Measurements from ENCODE around the gene SERP2.

Gene SERP2

DNA sequence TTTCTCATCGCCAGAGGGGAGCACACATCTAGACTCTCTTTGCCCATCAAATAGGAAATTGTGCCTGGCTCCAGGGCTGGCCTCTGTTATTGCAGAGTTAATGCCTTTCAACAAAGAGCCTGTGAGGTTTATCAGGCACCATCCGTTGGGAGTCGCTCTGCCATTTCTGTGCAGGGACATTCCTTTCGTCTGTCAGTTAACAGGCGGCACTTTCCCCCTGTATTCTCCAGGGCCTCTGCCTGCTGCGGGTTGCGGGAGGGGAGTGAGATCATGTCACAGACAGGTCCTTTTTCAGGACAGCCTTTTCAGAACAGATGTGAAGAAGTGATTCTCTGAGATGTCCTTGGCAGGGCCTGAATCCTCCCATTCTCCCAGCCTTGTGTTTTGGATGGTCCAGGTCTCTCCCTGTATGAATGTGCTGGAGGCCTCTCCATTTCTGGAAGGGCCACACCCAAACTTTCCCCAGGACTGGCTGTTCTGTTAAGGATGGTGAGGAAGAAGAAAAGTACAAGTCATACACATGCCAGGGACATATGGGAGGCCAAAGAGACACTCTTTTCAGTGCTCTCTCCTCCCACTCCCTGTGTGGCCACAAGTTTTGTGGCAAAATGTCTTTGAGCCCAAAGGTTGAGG, 14.9 kb downstream of the SERP2 start:
- no peak for DNase-seq (ENCODE audit: low read depth in 2 of 2)

DNA sequence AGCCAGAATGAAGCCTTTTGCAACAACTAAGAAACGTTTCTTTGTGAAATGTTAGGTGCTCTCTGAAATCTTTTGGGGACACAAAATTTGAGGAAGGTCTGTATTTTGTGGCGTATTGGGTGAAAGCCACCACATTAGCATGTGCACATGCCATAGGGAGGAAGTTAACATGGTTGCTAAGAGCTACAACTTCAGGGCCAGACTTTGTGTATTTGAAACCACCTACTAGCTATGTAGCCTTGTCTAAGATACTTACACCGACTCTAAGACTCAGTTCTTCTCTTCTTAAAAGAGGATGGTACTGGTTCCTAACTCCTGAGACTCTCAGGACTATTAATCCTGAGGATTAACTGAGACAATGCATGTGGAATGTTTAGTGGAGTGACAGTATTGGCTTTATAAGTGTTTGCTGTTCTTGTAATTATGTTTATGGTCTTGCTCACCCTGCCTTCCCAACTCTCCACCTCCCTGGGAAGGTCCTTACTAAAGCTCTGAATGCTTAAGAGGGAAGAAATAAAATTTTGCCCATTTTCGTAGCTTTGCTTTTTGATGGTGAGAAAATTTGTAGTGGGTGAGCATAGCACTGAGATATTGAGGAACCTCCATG, 15.5 kb downstream of the SERP2 start:
- no peak for DNase-seq (ENCODE audit: low read depth in 2 of 2)

DNA sequence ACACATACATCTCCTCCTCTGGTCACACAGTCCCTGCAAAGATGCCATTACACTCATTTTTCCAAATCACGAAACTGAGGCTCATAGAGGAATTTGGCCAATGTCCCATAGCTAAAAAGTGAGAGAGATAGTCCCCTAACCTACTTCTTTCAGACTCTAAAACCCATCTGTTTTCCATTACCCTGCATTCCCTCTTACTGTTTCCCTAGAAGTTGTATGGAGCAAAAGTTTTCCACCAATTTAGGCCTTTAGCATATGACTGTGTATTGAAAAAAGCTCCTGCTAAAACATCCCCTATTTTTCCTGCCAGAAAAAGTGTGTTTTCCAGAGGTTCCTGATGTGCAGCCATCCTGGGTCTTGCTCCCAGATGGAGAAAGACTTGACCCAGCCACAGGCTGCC, 16.3 kb downstream of the SERP2 start:
- DNase-seq (ENCODE audit: low read depth in 2 of 2), result no peak

DNA sequence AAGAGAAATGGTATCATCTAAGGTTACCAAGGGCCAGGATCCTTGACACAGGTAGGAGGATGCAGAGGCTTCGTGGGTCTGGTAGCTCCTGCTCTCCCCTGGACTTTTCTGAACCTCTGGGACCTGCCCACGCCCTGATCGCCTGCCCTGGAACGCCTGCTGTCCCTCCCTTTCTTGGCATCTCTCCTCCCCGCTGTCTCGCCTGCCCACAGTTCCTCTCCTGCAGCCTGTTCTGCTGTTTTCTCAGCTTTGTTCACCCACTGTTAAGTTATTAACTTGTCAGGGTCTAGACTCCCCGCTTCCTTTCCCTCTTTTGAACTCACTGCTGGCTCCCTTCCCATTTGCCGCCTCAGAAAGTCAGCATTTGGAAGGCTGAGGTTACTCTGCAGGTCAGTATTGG, 19.8 kb downstream of the SERP2 start:
- DNase-seq (ENCODE audit: low read depth in 2 of 2), result no peak

DNA sequence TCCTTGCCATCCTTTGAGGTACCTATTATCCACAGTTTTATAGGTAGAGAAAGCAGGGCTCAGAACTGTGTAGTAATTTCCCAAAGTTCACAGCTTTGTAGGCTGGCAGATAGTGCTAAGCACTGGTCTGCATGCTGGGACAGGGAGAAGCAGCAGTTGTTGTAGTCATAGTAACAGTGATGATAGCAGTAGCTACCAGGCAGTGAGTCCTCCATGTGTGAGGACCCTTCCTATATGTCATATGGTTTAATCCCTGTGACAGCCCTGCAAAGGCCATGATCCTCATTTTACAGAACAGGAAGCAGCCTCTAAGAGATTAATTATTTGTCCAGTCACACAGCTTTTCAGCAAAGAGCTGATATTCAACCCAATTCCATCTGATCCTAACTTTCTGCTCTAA, 21.0 kb downstream of the SERP2 start:
- no peak for DNase-seq (ENCODE audit: low read depth in 2 of 2)

DNA sequence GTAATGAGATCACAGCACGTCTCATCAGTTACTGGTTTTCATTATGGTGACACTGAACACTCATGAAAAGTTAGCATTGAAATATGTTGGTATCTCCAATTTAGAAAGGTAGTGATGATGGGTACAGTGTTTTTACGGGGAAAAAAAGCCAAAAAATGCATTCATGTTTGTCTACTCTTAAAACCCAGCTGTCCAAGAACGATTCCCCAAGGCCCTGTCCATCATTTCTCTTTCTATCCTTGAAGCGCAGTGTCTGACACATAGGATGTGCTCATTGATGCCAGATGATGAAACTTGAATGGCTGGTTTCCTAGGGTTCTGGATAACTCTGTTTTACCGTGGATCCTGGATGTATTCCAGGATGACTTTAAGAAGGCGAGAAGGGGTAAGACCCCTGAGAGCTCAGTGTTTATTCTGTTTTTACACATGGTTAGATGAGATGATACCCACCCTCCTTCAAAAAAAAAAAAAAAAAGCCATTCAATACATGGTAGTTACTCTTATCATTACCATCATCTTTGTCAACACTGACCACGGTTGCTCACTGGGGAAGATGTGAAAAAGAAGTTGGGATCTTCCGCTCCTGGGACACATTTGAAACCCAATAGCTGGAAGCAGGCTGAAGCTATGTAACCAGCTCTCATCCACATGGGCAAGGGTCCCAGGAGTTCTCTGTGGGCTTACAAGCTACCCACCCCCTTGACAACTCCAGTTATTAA, 22.5 kb downstream of the SERP2 start:
- no peak for DNase-seq (ENCODE audit: low read depth in 2 of 2)

DNA sequence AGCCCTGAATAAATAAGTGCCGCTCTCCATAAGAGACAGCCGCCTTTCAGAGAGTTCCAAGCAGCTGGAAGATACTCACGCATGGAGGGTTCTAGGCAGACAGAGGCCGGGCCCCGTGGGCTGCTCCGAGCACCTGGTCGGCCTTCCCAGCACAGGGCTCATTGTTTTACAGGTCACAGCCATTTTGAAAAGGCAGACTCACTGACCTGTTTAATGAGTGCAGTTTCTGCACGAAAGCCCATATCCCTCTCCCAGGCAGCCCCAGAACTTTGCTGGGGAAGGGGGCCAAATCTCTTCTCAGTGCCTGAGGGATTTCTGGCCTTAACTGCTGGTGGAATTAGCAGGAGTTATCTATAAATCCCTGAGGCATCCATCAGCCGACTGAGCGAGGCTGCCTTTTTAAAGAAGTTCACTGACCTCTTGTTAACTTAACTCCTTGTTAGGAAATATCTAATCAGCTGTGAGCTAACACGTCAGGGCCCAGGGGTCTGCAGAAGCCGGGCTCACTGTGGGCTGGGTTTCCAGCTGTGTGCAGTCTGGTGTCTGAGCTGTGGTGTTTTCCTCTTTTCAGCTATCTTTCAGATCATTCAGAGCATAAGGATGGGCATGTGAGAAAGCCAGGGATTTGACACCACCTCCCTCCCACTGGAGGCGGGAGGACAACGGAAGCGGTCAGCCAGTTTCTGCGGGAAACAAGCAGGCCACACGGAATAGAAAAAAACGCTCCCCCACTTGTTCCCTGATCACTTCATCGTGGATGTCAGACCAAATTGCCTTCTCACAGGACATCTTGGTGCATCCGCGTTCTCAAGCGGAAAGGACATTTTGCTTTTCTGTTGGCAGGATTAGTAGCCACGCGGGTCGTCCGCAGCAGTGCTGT, 23.3 kb downstream of the SERP2 start:
- no peak for DNase-seq (ENCODE audit: low read depth in 2 of 2)

DNA sequence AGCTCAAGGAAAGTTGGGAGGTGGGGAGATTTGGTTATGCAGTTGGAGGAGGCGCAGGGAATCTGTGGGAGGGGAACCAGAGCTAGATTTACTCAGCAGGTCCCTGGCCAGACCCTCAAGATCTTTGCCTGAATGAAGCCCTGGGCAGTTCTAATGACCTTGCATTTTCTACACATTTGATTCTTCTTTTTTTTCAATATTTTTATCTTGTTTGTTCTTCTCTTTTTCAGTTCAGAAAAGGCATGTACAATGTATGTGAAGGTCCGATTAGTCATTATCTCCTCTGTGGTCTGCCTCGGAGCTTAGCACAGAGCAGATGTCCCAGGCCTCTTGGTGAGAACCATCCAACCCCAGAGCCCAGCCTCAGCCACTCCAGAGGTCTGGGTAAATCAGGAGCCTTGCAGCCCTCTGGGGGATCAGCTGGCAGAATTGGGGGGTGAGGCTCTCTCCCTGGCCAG, 24.2 kb downstream of the SERP2 start:
- DNase-seq (ENCODE audit: low read depth in 2 of 2), result no peak

DNA sequence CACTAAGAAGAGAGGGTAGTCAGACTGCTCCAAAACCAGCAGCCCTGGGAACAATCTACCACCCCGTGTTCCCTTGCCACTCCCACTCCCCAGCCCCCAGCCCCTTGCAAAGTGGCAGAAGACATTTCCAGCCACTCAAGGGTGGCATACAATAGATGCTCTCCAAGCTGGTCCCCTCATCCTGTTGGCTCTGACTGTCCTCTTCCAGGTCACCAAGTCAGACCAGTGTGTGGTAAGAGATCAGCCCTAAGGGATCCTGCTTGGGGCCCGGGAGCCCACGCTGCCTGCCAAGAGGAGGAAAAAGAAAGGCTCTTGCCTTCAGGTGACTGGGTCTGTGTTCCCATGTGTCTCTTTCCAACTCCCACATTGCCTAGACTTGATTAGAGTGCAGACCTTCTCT, 25.0 kb downstream of the SERP2 start:
- DNase-seq (ENCODE audit: low read depth in 2 of 2), result no peak

DNA sequence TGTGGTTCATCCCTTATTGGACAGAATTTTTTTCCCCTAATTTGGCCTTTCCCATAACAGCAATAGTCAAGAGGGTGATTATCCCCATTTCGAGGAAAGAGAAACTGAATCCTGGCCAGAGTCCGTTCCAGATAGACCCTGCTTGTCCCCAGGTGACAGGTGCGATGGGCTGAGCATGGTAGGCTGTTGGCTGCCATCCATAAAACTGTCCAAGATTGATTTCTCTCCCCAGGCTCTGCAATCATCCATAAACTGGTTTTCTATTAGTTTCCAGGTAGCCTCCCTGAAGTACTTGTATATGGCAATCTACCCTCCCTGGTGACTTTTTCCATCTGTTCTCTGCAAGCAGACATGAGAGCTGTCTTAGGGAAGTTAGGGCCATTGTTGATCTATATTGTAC, 25.4 kb downstream of the SERP2 start:
- no peak for DNase-seq (ENCODE audit: low read depth in 2 of 2)

DNA sequence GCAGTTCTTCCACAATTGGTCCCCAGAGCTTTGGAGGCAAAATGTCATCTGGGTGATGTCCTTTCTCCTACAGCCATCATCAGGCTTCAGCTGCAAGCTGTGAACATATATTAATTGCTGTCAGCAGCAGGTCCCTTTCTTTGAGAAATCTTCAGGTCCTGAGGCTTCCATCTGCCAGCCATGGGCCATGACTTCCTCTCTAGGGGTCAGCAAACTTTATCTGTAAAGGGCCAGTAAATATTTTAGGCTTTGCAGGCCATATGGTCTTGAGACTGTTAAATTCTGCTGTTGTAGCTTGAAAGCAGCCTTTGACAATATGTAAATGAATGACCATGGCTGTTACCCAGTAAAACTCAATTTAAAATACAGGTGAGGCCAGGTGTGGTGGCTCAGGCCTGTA, 27.1 kb downstream of the SERP2 start:
- DNase-seq (ENCODE audit: low read depth in 2 of 2), result no peak

DNA sequence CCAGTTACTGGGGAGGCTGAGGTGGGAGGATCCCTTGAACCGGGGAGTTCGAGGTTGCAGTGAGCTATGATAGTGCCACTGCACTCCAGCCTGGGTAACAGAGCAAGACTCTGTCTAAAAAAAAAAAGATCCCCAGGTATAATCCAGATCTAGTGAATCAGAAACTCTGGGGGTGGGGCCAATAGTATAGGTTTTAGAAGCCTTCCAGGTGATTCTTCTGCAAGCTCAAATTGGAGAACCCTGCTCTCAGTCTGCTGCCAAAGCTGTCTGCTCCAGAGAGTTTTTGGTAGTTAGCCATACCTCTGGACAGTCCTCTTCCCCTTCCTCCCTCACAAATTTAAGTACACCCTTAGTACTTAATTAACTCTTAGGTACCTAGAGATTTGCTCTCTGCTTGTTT, 28.0 kb downstream of the SERP2 start:
- no peak for DNase-seq (ENCODE audit: low read depth in 2 of 2)

DNA sequence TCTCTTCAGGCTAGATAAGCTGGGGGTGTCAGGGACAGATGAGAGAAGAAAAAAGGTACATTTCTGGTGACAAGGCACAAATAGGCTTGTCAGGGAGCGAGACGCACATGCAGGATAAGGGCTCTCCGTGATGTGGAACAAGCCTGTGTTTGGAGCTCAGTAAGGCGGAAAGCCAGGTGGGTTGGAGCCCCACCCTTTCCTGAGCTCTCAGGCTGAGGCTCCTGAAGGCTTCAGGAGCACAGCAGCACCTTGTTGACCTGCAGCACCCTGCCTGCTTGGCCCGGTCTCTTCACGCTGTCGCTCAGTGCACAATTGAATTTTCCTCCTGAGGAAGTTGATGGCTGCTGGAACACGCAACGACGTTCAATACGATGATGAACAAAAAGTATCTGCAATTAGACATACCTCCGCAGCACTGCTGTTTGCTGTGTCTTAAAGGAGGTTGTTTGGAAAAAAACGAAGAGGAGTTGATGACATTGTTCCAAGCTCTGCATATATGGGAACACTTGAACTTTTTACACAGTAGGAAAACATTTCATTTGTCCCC, 29.3 kb downstream of the SERP2 start:
- no peak for DNase-seq (ENCODE audit: low read depth in 2 of 2)

DNA sequence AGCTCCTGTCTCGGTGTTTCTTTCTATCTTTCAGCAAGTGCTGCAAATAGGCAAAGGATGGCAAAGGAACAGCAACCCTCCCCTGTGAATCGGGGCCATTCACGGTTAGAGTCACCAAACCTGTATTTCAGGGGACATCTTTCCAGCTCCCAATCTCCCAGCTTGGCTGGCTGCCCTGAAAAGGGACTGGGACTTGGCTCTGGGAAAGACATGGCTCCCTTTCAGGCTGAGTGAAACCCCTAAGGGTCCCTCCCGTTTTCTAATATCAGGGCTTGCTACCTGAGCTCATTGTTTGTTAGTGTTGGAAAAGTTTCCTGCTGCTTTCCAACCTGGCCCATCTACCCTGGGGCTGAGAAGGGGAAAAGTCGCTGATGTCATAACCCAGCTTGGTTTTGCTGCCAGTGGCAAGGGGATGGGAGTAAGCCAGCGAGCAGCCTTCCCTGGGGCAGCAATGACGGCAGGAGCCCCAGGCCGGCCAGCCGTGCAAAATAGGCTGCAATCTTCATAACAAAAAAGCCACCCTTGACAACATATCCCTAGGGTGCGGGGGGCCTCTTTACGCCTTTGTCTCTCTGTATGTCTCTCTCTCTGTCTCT, 29.9 kb downstream of the SERP2 start:
- no peak for DNase-seq (ENCODE audit: low read depth in 2 of 2)

DNA sequence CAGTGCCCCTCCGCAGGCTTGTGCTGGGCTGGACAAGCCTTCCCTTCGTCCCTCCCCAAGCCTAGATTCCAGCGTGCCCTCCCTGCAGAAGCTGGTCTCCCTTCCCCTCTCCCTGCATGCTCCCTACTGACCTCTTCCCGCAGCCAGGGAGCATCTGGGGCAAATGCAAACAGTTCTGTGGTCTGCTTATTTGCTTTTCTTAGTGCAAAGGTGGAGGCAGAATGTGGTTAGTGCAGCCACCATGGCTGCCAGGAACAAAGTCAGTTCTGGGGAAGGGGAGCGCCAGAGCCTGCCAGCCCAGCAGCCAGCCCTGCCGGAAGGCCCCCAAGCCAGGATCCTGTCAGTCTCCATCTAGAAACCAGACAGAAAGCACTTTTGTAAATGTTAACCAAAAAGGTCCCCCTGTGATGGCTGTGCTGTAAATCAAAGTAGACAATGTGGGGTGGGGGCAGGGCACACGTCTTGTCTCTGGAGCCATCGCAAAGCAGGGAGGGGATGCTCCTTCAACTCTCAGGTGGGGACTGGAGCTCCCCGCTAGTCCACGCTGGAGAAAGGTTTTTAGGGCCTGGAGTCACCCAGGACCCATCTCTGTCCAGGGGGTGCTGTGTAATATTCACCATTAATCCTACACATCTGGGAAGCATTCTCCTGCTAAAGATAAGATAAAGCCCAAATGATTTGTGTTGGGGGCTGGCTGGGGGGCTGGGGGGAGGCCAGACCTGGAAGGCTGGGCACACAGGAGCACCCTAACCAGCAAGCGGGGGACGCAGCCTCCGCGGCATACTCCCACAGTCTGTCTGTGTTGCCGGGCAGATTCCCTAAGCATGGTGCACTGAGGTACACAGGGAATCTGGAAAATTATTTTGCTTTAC, 30.9 kb downstream of the SERP2 start:
- DNase-seq (ENCODE audit: low read depth in 2 of 2), result no peak

DNA sequence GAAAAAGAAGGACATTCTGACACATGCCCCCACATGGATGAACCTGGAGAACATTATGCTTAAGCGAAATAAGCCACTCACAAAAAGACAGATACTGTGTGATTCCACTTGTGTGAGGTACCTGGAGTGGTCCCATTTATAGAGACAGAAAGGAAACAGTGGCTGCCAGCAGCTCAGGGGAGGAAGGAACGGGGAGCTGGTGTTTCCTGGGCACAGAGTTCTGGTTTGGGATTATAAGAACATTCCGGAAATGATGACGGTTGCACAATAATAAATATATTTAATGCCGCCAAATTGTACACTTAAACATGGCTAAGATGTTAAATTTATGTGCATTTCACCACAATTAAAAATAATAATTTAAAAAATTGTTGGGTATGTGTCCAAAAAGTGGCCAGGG, 33.0 kb downstream of the SERP2 start:
- no peak for DNase-seq (ENCODE audit: low read depth in 2 of 2)

DNA sequence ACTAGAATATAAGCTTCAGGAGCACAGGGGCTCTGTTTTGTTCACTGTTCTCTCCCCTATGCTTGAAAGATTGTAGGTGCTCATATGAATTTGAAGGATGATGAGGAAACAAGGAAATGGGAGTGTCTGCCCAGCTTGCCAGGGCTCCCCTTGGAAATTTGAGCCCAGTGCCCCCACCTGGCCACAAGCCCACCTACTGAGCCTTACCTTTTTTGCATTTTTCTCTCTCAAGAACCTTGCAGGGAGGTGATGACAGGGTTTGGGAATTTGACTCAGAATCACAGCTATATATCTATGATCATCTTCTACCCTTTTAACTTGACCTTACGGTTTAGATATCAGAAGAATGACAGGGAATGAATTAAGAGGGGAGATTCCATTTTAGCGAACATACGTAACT, 33.8 kb downstream of the SERP2 start:
- no peak for DNase-seq (ENCODE audit: low read depth in 2 of 2)

DNA sequence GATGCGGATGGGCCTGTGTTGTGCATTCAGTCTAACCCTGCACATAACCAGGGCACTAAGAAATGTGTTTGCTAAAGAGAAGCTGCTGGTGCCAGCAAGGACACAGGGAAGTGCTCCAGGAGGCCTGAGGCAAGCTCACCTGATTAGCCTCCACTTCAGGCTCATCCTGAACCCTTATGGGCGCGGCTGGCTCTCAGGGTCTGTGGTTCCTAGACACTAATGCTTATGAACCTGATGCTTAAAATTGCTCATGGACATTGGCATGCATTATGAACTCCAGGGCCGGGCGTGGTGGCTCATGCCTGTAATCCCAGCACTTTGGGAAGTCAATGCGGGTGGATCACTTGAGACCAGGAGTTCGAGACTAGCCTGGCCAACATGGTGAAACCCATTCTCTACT, 34.3 kb downstream of the SERP2 start:
- no peak for DNase-seq (ENCODE audit: low read depth in 2 of 2)

DNA sequence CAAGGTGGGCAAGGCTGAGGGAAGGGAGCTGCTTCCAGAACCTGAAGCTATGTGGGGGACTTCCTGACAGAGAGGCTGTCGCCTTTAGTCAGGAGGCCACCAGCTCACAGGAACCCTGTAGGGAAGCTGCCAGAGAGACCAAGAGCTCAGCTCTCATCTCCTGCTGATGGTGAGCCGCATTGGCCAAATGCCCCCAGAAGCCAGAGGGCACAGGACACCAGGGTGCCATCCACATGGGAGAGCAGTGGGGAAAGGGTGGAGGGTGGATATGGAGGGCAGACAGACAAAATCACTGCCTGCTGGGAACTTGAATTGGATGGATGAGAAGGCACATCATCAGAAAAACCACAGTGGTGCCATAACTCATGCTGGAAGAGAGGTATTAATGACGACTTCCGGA, 36.0 kb downstream of the SERP2 start:
- no peak for DNase-seq (ENCODE audit: low read depth in 2 of 2)

DNA sequence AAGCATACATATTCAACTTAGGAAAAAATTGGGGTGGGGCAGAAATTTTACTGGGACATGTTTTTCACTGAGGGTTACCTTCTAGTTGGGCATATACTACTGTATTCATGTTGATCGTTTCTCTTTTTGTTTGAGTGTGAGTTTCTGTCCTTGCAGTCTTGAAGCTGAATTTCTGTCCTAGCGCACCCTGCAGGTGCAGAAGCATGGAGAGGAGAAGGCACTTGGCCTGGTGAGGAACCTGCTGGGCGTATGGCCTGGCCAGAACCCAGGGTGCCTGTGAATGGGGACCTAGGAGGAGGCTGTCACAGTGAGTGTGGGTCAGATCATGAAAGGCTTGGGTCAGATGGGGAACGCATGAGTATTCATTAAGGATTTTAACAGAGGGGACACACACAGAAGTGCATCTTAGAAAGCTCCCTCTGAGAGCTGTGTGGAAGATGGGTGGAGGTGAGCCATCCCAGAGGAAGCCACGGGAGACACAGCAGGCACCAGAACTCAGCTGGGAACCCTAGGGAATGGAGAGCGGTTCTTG, 36.8 kb downstream of the SERP2 start:
- DNase-seq (ENCODE audit: low read depth in 2 of 2), result no peak

Measured in stimulated activated CD8-positive, alpha-beta memory T cell treated with anti-CD3 and anti-CD28 coated beads, Interleukin-15, amount 100 ng/mL, for 48 hours (primary cell).